Muscle of arm (tissue), 12 donors: ENCODE data around the gene ASZ1. TPM values are rescaled to one million over a fixed set of nuclear protein-coding genes. Genes with fewer than 3 reads are reported as not detected.

Experiments used
- DNase-seq: peaks from one replicate; pipeline ENCODE4 v3.0.0-alpha.2; 2013
- polyA plus RNA-seq, 12 donors: library from polyadenylated mRNA; unstranded; fragments of 120-200 nt; gene quantifications; one replicate each; pipeline ENCODE4 v1.2.1, GENCODE V29; 2013; ENCODE audit not compliant: insufficient read length in 12 of 12

ASZ1 gene
- polyA plus RNA-seq, 12 donors: 0.06 TPM; not detected in 11

- DNase-seq: no peak
Observed at GRCh38 chr7:117402109-117402508, 25.2 kb downstream of the ASZ1 start.

DNA sequence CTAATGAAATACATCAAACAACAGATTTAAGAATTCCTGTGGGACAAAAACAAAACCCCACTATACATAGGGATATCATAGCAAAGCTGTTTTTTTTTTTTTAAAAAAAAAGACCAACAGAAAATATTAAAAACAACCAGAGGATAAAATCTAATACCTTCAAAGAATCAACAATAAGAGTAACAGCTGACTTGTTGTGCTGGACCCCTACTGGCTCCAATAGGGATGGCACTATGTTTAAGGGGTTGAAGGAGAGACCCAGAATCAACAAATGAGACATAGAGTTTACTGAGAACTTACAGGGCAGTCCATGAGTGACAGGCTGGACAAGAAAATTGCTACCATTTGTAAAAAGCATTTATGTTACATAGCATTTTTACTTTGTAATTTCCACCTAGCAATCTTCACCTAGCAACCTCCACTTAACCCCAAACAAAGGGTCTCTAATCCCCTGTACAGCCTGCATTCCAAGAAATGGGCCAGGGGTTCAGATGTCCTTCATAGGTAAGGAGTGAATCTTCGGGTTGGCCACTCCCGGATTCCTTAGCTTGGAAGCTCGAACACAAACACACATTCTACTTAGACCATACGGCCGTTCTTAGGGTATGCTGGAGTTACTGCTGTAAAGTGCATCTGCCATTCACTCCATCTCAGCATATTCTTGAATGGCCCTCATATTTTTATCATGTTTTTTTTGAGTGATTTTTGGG is 25.8 kb downstream of the ASZ1 start:
- no peak for DNase-seq

- no peak for DNase-seq
Observed at GRCh38 chr7:117399820-117400422, 27.4 kb downstream of the ASZ1 start.

DNA sequence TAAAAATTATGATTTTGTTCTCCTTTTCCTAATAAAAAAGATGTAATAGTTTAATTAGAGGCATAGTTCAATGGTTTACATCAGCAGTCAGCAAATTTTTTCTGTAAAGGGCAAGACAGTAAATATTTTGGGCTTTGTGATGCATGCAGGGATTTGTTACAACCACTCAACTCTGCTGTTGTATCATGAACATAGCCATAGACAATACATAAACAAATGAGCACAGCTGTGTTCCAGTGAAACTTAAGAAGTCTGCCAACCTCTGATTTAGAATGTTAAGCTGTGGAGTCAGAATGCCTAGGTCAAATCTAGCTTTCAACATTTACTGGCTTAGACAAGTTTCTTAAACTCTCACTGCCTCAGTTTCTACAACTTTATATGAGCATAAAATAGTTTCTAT is 31.6 kb downstream of the ASZ1 start:
- DNase-seq: no peak

GRCh38 chr7:117393781-117394180 is 33.5 kb downstream of the ASZ1 start:
- DNase-seq: no peak

DNA sequence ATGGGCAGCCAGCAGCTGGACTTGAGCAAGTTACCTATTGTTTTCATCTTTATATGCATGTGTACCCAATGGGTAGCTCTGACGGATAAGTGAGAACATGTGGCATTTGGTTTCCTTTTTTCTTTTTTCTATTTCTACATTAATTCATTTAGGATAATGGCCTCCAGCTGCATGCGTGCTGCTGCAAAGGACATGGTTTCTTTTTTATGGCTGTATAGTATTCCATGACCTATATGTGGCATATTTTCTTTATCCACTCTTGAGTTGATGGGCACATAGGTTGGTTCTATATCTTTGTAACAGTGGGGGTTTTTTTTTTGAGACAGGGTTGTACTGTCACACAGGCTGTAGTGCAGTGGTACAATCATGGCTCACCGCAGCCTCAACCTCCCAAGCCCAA is 37.4 kb downstream of the ASZ1 start:
- no peak for DNase-seq

GRCh38 chr7:117386110-117386706 is 41.1 kb downstream of the ASZ1 start:
- no peak for DNase-seq

- DNase-seq: peak; percentile 4
Observed at GRCh38 chr7:117385363-117386109, 41.8 kb downstream of the ASZ1 start.

- no peak for DNase-seq
Observed at GRCh38 chr7:117384688-117385362, 42.5 kb downstream of the ASZ1 start.

DNA sequence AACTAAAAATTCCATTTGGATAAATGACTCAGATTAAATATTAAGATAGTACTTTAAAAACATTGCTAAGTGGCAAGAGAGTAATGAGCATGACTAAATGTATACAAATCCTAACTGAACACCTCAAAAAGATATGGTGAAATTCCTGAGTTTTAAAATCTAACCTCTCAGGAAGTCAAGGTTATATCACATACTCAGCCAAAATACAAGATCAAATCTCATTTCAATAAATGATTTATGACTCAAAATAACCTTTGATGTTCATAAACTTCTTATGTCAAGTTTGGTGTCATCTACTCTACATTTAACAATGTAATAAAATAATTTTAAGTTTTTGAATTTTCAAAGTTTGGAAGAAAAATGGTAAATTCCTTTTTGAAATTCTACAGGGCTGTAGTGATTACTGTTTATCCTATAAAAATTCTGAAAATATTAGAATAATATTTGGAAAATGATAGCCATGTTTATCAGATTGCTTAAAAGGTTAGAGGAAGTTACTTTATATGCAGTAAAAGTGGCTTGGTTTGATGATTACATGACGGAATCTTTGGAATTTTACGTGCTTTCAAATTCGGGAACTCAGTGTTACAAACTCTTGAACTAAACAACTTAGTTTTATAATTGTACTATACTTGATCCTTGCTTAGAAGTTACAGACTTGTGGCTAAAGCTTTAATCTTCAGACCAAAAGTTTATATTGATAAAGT is 43.7 kb downstream of the ASZ1 start:
- DNase-seq: no peak

GRCh38 chr7:117383046-117383445 is 44.2 kb downstream of the ASZ1 start:
- DNase-seq: no peak

DNA sequence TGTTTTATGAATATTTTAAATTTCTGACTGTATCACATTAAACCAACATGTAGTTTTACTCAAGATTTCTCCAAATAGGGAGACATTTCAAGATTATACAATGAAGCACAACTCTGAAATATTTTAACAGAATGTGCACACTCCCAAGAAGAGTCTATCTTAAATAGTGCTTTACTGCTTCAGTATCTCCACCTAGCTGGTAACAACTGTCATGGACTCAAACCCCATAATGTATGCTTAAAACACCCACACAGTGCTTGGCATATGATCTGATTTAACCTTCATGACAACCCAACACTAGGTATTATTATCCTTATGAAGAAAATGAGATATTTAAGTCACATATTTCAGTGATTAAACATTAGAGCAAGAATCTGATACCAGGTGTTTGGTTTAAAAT is 45.9 kb downstream of the ASZ1 start:
- DNase-seq: no peak

DNA sequence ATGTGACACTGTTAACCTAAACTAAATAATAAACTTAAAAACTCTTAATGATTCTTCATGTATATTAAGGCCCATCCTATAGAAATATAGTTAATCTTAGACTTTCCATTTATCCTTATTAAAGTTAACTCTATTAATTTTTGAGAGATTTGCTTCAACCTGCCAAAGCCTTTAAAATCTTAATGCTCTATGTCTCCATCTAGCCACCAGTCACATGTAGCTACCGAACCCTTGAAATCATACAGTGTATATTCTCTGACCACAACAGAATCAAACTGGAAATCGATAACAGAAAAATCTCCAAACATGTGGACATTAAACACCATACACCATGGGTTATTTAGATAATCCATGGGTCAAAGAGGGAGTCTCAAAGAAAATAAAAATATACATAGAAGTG is 51.9 kb downstream of the ASZ1 start:
- no peak for DNase-seq

DNA sequence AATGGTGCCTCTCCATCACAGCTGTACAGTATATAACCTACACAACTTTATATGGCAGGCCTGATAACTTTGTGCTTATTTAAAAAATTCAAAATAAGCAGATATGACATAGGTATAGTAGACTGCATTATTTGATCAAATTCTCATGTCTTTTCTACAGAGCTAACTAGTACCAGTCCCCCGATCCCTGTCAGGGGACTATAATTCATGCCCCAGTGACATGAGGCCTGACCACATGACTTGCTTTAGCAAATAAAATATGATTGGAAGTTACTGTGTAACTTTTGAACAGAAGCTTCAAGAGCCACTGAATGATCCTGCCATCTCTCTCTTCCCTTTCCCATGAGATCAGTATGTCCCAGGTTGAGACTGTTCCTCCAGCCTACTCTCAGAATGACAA is 55.2 kb downstream of the ASZ1 start:
- no peak for DNase-seq

DNA sequence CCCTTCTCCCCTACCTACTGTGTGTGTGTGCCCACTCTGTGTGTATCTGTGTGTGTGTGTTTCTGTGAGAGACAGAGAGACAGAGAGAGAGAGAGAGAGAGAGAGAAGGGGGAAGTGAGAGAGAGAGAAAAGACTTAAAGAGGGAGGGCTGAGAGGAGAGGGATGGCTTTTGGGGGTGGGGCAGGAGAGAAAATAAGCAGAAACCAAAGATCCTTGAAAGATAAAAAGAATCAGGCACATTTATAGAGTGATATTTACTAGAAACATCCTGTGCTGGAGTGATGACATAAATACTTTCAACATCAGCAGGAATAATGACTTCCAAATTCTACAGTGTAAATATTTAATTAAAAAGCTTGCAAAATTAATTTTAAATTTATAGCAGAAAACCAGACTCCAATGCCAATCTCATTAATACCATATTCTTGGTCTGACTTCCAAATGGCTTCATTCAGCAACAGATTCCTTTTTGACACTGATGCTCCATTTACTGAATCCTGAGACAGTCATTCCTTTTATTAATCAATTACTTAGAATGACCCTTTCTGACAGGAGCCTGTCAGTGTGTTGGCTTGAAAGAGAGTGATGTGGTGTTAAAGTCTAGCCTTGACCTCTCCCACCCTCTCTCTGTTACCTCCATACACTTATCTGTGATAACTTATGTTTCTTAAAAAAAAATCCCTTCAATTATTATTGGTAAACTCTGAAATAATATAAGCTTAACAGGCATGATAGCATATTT is 62.8 kb downstream of the ASZ1 start:
- no peak for DNase-seq

GRCh38 chr7:117362294-117362888 is 64.9 kb downstream of the ASZ1 start:
- DNase-seq: no peak

GRCh38 chr7:117350027-117350426 is 77.3 kb downstream of the ASZ1 start:
- DNase-seq: no peak

- no peak for DNase-seq
Observed at GRCh38 chr7:117349570-117349969, 77.7 kb downstream of the ASZ1 start.

GRCh38 chr7:117347962-117348672 is 79.2 kb downstream of the ASZ1 start:
- no peak for DNase-seq

GRCh38 chr7:117347480-117347879 is 79.8 kb downstream of the ASZ1 start:
- no peak for DNase-seq
